Hair follicle dermal papilla cell (primary cell): ENCODE data around the gene PLEKHF1. TPM values are rescaled to one million over a fixed set of nuclear protein-coding genes. Genes with fewer than 3 reads are reported as not detected.

Experiments
- total RNA-seq: library from RNA; depleted of rRNA; stranded (reverse); fragments of >200 nt; gene quantifications from 2 replicates; pipeline ENCODE4 v1.2.3, GENCODE V29; 2012

Gene PLEKHF1
- total RNA-seq = 27.3 and 27.6 TPM in 2 replicates

DNA sequence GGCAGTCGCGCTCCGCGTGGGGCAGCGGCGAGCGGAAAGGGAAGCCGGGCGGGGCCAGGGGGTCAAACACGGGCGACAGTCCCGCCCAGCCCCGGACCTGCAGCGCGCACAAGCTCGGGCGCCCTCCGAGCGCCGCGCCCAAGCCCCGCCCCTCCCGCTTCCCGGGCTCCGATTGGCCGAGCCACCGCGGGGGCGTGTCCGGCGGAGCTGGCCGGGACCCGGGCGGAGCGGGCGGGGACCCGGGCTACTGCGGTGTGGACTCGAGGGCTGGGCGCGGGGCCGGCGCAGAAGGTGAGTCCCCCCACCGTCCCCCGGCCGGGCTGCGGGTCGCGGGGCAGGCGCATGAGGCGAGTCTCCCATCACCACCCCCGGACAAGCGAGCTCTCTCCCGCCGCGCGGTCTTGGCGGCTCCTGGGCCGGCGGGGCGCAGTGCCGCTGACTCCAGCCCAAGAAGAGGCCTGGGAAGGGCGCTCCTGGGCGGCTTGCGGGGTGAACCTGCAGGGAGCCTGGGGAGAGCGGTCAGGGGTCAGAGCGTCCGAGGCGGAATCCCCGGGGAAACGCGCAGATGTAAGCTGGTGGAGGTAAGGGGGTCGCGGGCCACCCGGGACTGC, at the start of gene PLEKHF1:
TSS of gene PLEKHF1 (plus strand) at position 247 of the 611 bp plus-strand sequence. CDS start 8,379 bp downstream, outside the sequence.

DNA sequence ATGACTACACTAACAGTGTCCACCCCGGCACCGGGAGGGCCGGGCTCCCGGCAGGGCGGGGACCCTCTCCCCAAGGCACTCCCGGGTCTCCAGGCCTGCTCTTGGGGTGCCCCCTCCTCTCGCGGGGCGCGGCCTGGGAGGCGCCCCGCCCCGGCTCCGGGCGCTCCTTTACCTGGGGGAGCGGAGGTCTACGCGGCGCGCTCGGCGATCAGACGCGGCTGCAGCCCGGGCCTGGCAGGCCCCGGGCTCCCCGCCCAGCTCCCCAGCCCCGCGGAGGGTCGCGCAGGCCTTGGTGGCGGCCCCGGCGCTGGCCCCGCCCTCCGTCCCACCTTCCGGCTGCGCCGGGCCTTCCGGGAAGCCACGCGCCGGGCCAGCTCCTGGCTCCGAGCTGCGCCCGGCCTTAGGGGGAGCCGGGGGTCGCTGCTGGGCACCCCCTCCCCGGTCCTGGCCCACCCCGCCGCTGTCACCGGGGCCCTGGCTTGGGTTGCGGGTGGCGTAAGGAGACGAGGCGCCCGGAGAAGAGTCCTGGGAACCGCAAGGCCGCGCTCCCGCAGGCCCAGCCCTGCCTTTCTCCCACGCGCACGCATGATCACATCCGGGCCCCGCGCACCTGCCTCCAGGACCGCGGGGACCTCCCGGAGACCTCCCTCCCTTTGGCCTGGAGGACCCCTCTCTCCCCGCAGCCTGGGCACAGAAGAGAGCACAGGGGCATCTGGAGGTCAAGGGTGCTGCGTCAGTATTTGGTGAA, 49.9 kb downstream of the PLEKHF1 start, which contains the start of gene C19orf12:
TSS of gene C19orf12 (minus strand) at position 309 of the 748 bp plus-strand sequence. CDS start 6,848 bp downstream, outside the sequence.

Other genes starting within 250 kb of the PLEKHF1 start
- gene VSTM2B, start 139.5 kb upstream of the PLEKHF1 start, total RNA-seq = not detected in 2 replicates
- 48.3 and 51.3 TPM in 2 replicates for gene POP4, start 59.2 kb upstream of the PLEKHF1 start, total RNA-seq
- 49.8 and 54.5 TPM in 2 replicates for gene C19orf12, start 49.8 kb downstream of the PLEKHF1 start, total RNA-seq
- gene CCNE1, start 146.5 kb downstream of the PLEKHF1 start, total RNA-seq = 4.6 and 4.7 TPM in 2 replicates